ENCODE measurements around the gene MPP2.
"Not testable (repeated sequence)": the region's sequence is repeated elsewhere in the genome, so short reads cannot be mapped to it uniquely, and the experiment has no call there.

MPP2 gene

GRCh38 chr17:43927929-43928328 lies 20.6 kb upstream of the MPP2 start:
- DNase-seq: not testable (repeated sequence)

- no peak for DNase-seq
Measured at GRCh38 chr17:43927060-43927864, 19.9 kb upstream of the MPP2 start.

GRCh38 chr17:43924558-43924957 lies 17.2 kb upstream of the MPP2 start:
- DNase-seq: no peak

DNA sequence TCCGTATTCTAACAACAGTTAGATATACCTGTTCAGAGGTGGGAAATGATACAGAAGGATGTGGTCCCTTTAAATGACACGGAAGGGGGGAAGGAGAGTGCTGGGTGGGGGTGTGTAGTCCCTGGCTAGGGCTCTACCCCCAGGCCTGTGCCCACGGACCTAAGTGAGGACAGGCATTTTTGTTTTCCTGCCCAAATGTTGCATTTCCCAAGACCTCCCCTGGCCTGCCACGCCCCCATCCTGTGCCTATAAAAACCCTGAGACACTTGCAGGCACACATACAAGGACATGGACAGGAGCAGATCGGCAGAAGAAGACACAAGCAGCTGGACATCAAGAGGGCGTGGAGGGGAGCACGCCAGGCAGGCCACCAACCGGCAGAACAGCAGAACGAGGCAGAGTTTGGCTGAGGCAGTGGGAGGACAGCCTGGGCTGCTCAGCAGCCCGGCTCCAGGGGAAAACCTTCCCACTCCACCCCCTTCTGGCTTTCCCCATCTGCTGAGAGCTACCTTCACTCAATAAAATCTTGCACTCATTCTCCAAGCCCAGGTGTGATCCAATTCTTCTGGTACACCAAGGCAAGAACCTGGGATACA lies 13.3 kb upstream of the MPP2 start:
- no peak for DNase-seq

GRCh38 chr17:43918026-43918389 lies 10.7 kb upstream of the MPP2 start:
- DNase-seq: no peak

DNA sequence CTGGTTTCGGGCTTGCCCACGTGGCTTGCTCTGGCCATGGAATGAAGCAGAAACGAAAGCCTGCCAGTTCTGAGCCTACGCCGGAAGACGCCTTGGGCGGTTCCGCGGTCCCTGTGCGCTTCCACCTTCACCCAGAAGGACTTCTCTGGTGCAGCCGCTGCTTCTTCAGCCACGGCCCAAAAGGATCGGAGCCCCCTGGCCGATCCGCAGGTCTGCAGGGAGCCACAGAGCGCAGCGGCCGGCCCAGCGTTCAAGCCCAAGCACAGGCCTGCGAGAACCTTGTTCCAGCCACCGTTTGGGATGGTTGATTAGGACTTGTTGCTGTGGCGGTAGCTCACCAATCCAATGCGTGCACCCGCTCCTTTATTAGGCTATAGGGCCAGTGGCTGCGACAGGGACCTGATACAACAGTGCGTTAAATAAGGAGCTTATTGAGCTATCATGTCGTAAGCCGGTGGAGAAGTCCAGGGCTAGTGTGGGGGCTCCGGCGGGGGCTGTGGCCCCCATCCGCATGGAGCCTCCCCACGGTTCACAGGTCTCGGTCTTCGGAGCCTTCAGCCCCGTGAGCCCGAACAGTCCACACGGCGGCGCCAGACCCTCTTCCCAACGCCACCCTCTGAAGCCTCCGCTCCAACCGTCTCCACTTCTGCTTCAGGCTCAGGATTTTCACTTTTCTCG lies 10.2 kb upstream of the MPP2 start:
- DNase-seq: no peak

DNA sequence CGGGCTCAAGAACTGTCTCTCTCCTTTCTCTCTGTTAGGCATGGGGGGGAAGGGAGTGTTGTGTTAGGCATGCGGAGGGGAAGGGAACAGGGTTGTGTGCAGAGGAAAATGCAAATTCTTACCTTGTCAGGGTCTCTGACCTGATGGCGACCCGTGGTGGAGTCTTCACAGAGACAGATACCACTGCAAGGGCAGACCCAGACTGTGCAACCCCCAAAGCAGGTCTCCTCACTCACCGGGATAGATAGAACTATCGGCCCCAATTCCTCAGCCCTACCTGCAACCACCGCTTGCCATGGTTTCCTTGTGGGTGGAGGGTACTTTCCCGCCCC lies 9.6 kb upstream of the MPP2 start:
- DNase-seq: no peak

GRCh38 chr17:43916385-43916784 lies 9.0 kb upstream of the MPP2 start:
- no peak for DNase-seq

DNA sequence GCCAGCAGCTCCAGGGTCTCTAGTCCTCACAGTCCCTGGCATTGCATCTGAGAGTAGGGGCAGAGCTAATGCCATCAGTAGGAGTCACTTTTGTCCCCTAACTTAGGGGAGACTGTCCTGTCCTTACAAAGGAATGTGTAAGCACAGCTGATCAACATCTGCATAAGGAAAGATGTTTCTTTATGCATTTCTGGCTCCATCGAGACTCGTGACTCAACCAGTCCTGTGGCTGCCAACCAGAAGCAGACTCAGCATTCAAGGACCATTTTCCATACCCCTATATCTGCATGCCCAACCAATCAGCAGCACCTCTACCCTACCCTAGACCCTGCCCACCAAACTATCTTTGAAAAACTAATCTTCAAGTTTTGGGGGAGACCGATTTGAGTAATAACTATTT lies 8.2 kb upstream of the MPP2 start:
- no peak for DNase-seq

GRCh38 chr17:43914451-43914850 lies 7.1 kb upstream of the MPP2 start:
- no peak for DNase-seq

DNA sequence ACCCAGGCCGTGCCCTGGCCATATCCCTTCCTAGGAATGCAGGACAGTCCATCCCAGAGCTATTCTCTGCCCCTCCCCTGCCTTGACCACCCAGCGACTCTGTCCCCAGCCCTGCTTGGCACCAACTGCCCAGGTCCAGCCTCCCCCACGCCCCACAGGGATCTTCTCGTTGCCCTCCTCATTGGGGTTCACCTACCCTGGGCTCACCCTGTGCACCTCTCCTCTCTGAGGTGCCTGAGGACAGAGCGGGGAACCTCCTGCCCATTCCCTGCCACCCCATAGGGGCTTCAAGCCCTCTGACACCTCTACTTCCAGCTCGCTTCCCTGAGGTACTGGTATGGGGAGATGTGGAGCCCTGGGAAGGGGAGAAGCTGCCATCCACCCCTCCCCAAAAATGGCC lies 6.2 kb upstream of the MPP2 start:
- DNase-seq: no peak

DNA sequence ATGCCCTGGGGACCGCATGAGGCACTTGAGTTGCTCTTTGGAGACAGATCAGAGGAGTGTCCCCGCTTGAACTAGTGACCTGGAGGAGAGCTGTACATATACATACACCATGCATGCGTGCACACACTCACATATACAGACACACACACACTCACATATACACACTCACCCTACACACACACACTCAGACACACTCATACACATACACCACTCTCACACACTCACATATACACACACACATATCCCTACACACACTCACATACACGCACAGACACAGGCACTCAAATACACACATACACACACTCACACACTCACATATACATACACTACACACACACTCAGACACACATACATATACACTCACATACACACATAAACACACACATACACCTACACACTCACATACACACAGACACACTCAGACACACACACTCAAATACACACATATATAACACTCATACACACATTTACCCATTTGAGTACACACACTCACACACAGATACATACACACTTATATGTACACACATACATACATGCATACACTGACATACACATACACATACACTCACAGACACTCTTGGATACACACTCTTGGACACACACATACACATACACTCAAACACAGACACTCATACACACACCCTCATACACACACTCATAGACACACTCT lies 5.4 kb upstream of the MPP2 start:
- no peak for DNase-seq

GRCh38 chr17:43911904-43912303 lies 4.6 kb upstream of the MPP2 start:
- no peak for DNase-seq

DNA sequence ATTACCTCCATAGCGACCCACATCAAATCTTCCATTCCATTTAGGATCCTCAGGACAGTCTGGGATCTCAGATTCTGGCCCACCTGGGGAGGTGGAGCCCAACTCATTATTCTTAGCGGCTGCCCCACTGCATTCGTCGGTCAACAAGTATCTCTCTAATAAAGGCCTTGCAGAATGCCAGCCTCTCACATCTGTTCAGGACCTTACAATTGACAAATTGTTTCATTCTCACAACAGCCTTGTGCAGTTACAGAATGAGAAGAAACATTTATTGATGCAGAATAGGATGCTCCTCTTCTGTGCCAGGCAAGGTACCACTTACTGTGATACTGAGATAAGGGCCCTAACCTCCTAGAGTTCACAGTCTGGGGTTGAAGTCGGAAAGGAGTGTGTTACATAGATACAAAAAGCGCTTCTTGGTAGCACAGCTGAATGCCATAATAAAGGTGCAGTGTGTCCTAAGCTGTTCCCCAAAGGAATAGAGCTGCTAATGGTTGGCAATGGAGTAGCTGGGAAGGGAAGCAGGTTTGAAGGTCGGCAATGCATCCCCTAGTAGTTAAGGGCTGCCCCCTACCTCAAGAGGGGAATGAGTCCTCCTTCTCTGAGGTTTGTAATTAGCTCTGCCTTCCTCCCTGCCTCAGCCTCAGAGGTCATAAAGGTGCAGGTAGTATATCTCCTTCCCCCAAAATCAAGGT lies 2.3 kb upstream of the MPP2 start:
- no peak for DNase-seq

DNA sequence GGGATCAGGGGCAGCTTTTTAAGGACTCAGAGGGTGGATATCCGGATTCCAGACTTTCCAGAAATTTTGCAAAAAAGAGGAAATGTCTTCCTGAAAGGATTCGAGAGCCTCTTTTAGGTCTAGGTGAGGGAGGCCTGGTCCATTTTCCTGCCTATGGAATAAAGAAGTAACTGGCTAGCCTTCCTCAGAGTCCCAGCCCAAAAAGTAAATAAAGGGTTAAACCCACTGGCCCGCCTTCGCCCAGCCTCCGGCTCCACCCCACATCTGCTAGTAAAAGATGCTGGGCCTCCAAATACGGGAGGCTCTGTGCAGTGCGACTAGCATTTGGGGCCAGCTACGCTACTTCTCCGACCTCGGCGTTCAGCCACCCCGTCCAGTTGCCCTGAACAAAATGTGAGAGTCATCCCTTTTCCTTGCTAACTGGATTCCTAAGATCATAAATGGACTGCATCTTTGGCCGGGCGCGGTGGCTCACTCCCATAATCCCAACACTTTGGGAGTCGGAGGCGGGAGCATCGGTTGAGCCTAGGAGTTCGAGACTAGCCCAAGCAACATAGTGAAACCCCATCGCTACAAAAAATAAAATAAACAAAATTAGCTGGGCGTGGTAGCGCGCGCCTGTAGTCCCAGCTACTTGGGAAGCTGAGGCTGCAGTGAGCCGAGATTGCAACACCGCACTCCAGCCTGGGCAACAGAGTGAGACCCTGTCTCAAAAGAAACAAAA lies 824 bp upstream of the MPP2 start:
- DNase-seq: peak; percentile 10

DNA sequence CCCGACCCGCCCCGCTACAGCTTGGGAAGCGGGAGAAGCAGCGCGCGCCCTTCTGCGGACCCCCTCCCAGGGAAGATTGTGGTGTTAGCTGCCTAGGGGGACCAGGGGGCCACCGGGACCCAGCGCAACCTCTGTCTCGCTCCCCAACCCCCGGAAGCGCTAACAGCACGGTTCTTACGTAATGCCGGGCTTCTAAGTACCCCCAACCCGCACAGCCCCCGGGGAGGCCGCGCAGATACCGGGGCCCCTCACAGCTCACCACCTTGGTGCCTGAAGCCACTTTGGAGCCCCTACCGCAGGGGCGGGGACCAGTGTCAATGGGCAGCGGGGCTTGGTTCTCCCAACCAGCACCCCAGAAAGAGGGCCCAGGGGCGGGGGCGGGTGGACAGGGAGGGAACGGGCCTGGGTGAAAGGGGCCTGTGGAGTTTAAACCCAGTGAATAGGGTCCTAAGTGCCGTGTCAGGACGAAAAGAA lies 348 bp downstream of the MPP2 start:
- DNase-seq: no peak

- peak; percentile 26 for DNase-seq
Measured at GRCh38 chr17:43905985-43906852, 1.1 kb downstream of the MPP2 start.

GRCh38 chr17:43905400-43905984 lies 1.8 kb downstream of the MPP2 start:
- DNase-seq: no peak

DNA sequence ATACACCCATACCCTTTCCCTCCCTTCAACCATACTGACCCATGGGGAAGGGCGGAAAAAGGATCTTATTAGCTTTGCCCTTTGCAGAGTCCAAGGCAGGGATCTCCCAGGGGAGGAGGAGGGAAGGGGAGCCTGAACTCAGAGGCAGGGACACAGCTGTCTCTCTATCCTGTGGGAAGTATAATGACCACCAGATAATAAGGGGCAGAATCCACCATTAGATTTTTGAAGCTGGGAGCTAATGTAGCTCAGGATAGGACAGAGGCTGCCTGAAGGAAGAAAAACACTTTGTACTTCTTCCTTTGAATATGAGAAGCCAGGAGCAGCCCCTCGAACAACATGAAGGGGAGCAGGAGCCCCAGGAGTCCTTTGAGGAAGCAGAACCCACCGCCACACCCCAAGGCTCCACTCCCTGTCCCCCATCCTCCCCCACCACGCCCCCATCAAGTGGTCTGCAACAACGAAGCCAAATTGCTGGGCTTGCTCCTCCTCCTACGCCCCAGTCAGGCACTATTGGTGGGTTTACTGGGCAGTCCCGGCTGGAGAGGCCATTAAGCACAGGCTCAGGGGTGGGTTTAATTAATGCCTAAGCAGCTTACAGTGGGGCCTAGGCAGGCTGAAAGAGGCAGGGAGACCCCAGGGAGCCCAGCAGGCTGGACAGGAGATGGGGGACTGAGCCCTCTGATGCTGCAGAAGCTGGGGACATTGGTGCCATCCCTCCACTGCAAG lies 5.3 kb downstream of the MPP2 start:
- DNase-seq: no peak

Measured in amniotic stem cell (primary cell).